ENCODE results near the gene ACBD7.

ACBD7 gene

GRCh38 chr10:15088428-15089261, at the start of gene ACBD7:
TSS of gene ACBD7 (minus strand) at chr10:15088776. CDS start at chr10:15088728, 48 bp downstream.
- peak; percentile 98 for DNase-seq (ENCODE audit: low spot score)

GRCh38 chr10:15137636-15138035, 49.1 kb upstream of the ACBD7 start:
- no peak for DNase-seq (ENCODE audit: low spot score)

- DNase-seq (ENCODE audit: low spot score), result no peak
Measured at GRCh38 chr10:15137036-15137359, 48.4 kb upstream of the ACBD7 start.

GRCh38 chr10:15136129-15137035, 47.8 kb upstream of the ACBD7 start:
- DNase-seq (ENCODE audit: low spot score), result no peak

GRCh38 chr10:15131330-15131729, 42.8 kb upstream of the ACBD7 start:
- no peak for DNase-seq (ENCODE audit: low spot score)

GRCh38 chr10:15124908-15125307, 36.3 kb upstream of the ACBD7 start:
- DNase-seq (ENCODE audit: low spot score), result no peak

- DNase-seq (ENCODE audit: low spot score), result no peak
Measured at GRCh38 chr10:15124190-15124589, 35.6 kb upstream of the ACBD7 start.

GRCh38 chr10:15123749-15124184, 35.2 kb upstream of the ACBD7 start:
- no peak for DNase-seq (ENCODE audit: low spot score)

GRCh38 chr10:15122477-15123030, 34.0 kb upstream of the ACBD7 start:
- no peak for DNase-seq (ENCODE audit: low spot score)

GRCh38 chr10:15121707-15122106, 33.1 kb upstream of the ACBD7 start:
- DNase-seq (ENCODE audit: low spot score), result no peak

- no peak for DNase-seq (ENCODE audit: low spot score)
Measured at GRCh38 chr10:15120523-15120922, 31.9 kb upstream of the ACBD7 start.

- DNase-seq (ENCODE audit: low spot score), result no peak
Measured at GRCh38 chr10:15118615-15119014, 30.0 kb upstream of the ACBD7 start.

- DNase-seq (ENCODE audit: low spot score), result no peak
Measured at GRCh38 chr10:15116225-15116624, 27.6 kb upstream of the ACBD7 start.

GRCh38 chr10:15113766-15114165, 25.2 kb upstream of the ACBD7 start:
- no peak for DNase-seq (ENCODE audit: low spot score)

- no peak for DNase-seq (ENCODE audit: low spot score)
Measured at GRCh38 chr10:15112657-15113056, 24.1 kb upstream of the ACBD7 start.

GRCh38 chr10:15106352-15107013, 17.9 kb upstream of the ACBD7 start:
- peak; percentile 77 for DNase-seq (ENCODE audit: low spot score)

GRCh38 chr10:15103513-15103912, 14.9 kb upstream of the ACBD7 start:
- DNase-seq (ENCODE audit: low spot score), result no peak

GRCh38 chr10:15099886-15100285, 11.3 kb upstream of the ACBD7 start:
- no peak for DNase-seq (ENCODE audit: low spot score)

- peak; percentile 97 for DNase-seq (ENCODE audit: low spot score)
Measured at GRCh38 chr10:15097011-15097812, 8.6 kb upstream of the ACBD7 start, which contains the start of gene RPP38. TSS of gene RPP38 (plus strand) at chr10:15097355. CDS start at chr10:15103315, 5,960 bp downstream.

GRCh38 chr10:15096661-15097010, 8.1 kb upstream of the ACBD7 start:
- DNase-seq (ENCODE audit: low spot score), result no peak

- DNase-seq (ENCODE audit: low spot score), result no peak
Measured at GRCh38 chr10:15092855-15093408, 4.4 kb upstream of the ACBD7 start.
